ENCODE results near the gene CCNB1.
"Not testable (repeated sequence)": the region's sequence is repeated elsewhere in the genome, so short reads cannot be mapped to it uniquely, and the experiment has no call there.

Gene CCNB1

GRCh38 chr5:69219939-69220338, 53.0 kb downstream of the CCNB1 start:
- no peak for DNase-seq (ENCODE audit: low read depth)
- TF ChIP-seq CTCF (IDR thresholded peaks at IDR 0.05; ENCODE audit: insufficient read depth, low read depth, low read length, missing control alignments) = no peak
- no peak overlapping the region for H3K4me3 ChIP-seq (ENCODE audit: low read depth, low read length)

- H3K4me3 ChIP-seq (ENCODE audit: low read depth, low read length); DNase-seq (ENCODE audit: low read depth): not testable (repeated sequence)
Observed at GRCh38 chr5:69220371-69220770, 53.4 kb downstream of the CCNB1 start.

- not testable (repeated sequence) for H3K4me3 ChIP-seq (ENCODE audit: low read depth, low read length); DNase-seq (ENCODE audit: low read depth)
Observed at GRCh38 chr5:69220833-69221232, 53.9 kb downstream of the CCNB1 start.

GRCh38 chr5:69224520-69224919, 57.6 kb downstream of the CCNB1 start:
- TF ChIP-seq CTCF (IDR thresholded peaks at IDR 0.05; ENCODE audit: insufficient read depth, low read depth, low read length, missing control alignments) = no peak
- no peak overlapping the region for H3K4me3 ChIP-seq (ENCODE audit: low read depth, low read length)
- DNase-seq (ENCODE audit: low read depth) = no peak

GRCh38 chr5:69225860-69226259, 58.9 kb downstream of the CCNB1 start:
- no peak for TF ChIP-seq CTCF (IDR thresholded peaks at IDR 0.05; ENCODE audit: insufficient read depth, low read depth, low read length, missing control alignments)
- DNase-seq (ENCODE audit: low read depth) = no peak
- H3K4me3 ChIP-seq (ENCODE audit: low read depth, low read length) = no peak overlapping the region

Data from GM12865 (cell line).